NCI-H460 (cell line): Measurements from ENCODE around the gene TCP1. TPM values are rescaled to one million over a fixed set of nuclear protein-coding genes. Genes with fewer than 3 reads are reported as not detected.
"Not testable (repeated sequence)": the region's sequence is repeated elsewhere in the genome, so short reads cannot be mapped to it uniquely, and the experiment has no call there.

Experiments
- DNase-seq: peaks from one replicate; pipeline ENCODE4 v3.0.0-alpha.2; 2016; ENCODE audit warnings: low read depth; ENCODE audit errors: extremely low read depth
- total RNA-seq: library from RNA; depleted of rRNA; stranded (reverse); fragments of >200 nt; shearing (Covaris generic); gene quantifications from 2 replicates; pipeline ENCODE4 v1.2.3, GENCODE V29; 2014

The TCP1 gene
- total RNA-seq, 1 experiment from 2014 or later, result 233 TPM

DNA sequence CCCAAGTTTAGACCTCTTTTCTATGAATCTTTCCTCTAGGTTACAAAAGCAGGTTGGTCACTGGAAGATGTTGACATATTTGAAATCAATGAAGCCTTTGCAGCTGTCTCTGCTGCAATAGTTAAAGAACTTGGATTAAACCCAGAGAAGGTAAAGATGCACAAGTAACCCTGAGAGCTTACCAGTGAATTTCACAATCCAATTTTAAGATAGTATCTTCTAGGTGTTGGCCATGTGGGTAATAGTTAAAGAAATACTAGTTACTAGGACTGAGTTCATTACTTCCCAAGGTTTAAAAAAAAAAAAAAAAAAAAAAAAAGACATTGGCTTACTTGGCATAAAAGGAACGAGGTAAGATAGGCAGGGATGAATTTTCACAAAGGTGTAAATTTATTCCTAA is 11.3 kb downstream of the TCP1 start:
- no peak for DNase-seq

GRCh38 chr6:159777240-159777904 is 12.0 kb downstream of the TCP1 start:
- DNase-seq, result no peak

DNA sequence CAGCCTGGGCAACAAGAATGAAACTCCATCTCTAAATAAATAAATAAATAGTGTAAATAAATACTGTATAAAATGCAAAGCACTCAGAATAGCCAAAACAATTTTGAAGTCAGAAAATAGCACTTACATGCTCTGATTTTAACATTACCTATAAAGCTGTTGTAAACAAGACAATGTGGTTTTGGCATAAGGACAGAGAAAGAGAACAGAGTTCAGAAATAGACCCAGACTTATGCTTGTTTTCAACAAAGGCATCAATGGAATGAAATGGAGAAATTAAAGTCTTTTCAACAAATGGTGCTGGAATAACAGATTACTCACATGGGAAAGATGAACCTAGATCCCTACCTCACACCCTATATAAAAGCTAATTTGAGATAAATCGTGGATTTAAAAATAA is 17.2 kb downstream of the TCP1 start:
- no peak for DNase-seq

DNA sequence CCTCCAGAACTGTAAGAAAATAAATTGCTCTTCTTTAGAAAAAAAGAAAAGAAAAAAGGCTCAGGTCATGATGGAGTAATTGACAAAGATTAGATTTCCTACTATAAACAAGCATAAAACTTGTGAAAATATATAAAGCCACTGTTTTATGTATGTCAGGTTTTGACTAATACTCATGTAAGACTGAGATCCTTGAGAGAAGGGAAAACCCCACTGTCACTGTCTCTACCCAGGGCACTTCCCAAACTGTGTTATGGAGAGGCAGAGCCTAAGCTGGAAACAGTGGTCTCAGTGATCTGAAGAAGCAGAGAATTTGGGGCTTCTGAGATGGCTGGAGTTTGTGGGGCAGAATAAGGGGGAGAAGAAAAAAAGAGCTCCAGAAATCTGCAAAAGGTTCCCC is 19.9 kb downstream of the TCP1 start:
- DNase-seq, result no peak

DNA sequence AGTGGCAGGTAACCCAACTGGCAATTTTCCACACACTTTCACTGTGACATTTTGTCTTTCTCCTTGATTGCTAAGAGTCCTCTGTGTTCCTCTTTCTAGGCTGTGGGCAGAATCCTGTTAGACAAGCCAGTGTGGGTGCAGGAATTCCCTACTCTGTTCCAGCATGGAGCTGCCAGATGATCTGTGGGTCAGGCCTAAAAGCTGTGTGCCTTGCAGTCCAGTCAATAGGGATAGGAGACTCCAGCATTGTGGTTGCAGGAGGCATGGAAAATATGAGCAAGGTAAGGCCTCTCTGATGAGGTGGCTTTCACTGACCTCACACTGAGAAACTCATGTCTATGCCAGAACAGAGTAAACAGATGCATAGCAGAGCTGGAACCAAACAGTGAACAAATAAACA is 22.5 kb downstream of the TCP1 start:
- no peak for DNase-seq

- DNase-seq, result no peak
These were observed 26.6 kb downstream of the TCP1 start for GRCh38 chr6:159762681-159763293.

DNA sequence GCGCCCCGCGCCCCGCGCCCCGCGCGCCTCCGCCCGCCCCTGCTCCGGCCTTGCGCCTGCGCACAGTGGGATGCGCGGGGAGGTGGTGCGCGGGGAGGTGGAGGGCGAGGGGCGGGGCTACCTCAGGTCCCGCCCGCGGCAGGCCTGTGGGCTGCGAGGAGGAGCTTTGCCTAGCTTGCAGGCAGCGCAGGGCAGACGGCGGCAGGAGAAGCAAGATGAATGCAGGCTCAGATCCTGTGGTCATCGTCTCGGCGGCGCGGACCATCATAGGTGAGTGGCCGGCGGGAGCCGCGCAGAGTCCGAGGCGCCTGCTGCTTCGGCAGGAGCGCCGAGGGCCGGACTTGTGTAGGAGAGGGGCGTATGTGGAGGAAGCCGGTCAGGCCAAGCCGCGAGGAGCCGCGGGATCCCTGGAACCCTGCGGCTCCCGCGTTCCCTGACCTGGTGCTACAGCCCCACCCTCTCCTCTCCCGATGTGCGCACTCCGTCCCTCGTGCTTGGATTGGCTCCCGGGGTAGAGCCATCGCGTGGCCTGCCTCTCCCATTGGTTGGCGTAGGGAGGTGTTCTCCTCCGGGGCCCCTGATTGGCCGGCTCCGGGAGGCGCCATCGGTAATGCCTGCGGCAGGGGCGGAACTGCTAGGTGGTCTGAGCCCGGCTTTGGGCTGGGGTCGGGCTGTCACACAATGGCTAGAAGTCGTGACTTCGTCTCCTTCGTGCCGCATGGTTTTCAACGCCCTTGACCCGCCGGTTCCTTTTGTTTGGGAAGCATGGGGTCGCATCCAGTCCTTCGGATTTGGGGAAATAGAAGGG is 27.3 kb downstream of the TCP1 start, which contains the start of gene ACAT2:
TSS of gene ACAT2 (plus strand) at position 173 of the 808 bp plus-strand sequence. CDS start at position 216, 43 bp downstream.
- peak; percentile 92 for DNase-seq

- no peak for DNase-seq
These were observed 28.1 kb downstream of the TCP1 start for GRCh38 chr6:159761129-159761872.

GRCh38 chr6:159760602-159761057 is 28.8 kb downstream of the TCP1 start:
- no peak for DNase-seq

- DNase-seq, result no peak
These were observed 29.8 kb downstream of the TCP1 start for GRCh38 chr6:159759645-159760044.

DNA sequence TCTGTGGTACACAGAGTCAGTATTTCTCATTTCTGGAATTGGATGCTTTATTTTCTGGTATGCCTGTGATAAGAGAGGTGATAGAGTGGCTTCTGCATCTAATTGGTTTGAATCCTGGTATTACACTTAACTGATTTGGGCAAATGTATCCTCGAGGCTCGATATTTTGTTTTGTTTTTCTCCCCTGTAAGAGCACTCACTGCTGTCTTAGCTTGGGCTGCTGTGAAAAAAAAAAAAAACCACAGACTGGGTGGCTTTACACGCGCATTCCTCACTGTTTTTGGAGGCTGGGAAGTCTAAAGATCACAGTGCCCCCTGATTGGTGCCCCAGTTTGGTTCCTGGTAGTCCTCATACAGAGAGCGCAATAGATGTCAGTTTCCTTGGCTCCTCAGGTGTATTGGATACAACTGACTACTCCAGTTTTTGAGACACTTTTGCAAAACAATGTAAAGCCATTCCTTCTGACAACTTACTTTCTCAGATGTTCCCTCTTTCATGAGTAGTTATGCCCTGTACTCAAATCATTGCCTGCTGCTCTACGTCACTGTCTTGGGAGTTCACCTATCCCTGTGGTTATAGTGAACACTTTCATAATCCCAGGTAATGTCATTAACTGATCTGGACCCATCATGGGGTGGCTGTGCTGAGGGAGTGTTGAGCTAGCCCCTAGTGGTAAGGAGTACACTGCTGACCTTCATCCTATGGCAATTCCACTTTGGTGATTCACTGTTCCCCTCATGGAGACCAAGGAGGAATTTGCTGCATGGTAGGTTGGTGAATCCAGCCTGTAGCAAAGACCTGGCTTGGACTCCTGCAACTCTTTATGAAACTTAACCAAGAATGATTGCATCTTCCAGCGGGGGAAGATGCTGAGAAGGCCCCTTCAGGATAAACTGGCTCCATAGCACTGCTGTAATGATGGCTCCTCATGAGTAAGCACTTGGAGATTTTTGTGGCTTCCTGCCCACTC is 31.1 kb downstream of the TCP1 start:
- no peak for DNase-seq

DNA sequence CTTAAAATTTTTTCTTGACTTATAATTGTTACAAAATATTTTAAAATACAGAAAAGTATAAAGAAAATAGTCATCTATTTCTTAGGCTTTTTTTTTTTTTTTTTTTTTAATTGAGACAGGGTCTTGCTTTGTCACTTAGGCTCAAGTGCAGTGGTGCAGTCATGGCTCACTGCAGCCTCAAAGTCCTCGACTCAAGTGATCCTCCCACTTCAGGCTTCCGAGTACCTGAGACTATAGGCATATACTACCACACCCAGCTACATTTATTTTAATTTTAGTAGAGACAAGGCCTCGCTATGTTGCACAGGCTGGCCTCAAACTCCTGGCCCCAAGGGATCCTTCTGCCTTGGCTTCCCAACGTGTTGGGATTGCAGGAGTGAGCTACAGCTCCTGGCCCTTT is 32.9 kb downstream of the TCP1 start:
- DNase-seq, result no peak

DNA sequence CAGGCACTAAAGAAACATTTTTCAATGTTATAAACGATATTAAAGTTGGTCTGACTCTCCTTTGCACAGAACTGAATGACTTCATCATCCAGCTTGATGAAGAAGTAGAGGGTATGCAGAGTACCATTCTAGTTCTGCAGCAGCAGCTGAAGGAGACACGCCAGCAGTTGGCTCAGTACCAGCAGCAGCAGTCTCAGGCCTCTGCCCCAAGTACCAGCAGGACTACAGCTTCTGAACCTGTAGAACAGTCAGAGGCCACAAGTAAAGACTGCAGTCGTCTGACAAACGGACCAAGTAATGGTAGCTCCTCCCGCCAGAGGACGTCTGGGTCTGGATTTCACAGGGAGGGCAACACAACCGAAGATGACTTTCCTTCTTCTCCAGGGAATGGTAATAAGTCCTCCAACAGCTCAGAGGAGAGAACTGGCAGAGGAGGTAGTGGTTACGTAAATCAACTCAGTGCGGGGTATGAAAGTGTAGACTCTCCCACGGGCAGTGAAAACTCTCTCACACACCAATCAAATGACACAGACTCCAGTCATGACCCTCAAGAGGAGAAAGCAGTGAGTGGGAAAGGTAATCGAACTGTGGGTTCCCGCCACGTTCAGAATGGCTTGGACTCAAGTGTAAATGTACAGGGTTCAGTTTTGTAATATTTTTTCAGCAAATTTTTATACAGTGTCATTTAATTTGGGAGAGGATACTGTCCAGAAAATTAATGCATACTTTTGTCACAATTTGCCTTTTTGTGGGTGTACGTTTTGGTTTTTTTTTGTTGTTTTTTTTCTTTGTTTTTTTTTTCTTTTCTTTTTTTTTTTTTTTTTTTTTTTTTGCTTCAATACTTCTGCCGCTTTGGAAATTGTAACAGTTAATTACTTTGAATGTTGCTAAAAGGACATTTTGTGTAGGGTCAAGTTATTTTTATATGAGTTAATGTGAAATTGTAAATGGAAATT is 34.2 kb downstream of the TCP1 start:
- DNase-seq, result no peak

- DNase-seq, result no peak
These were observed 35.0 kb downstream of the TCP1 start for GRCh38 chr6:159754401-159754800.

DNA sequence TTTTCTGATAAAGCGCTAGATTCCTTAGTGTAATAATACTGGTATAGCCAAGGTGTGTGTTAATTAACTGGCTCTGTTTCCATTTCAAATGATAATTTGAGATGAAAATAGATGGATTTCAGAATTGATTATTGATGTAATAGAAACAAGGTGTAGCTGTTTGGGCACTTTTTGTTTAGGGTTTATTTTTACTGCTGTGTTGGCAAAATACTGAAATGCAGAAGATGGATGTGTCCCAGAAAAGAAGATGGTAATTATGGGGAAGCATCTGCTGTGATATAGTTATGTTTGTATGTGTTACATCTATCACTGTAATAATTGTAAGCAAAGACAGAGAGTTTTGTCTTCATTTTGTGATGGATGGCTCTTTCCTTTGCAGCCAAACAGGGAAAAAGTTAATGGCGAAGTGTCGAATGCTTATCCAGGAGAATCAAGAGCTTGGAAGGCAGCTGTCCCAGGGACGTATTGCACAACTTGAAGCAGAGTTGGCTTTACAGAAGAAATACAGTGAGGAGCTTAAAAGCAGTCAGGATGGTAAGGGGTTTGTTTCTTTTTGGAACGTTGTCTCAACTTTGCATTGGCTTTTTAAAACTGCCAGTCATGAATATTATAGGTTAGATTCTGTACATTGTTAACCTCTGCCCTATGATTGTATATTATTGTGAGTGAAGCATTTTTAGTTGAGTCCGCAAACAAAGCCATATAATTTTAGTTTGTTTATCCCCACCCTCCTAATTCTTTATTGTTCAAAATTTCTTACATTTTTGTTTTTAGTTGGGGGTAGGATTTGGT is 36.1 kb downstream of the TCP1 start:
- no peak for DNase-seq

GRCh38 chr6:159751448-159751847 is 38.0 kb downstream of the TCP1 start:
- no peak for DNase-seq

- not testable (repeated sequence) for DNase-seq
These were observed 41.3 kb downstream of the TCP1 start for GRCh38 chr6:159748127-159748526.

- DNase-seq, result no peak
These were observed 42.6 kb downstream of the TCP1 start for GRCh38 chr6:159746759-159747158.
